ENCODE measurements around the gene TAAR2. TPM values are rescaled to one million over a fixed set of nuclear protein-coding genes. Genes with fewer than 3 reads are reported as not detected.
A peak's percentile ranks its signal among the peaks of the same experiment; 100 is the strongest.
"Not testable (repeated sequence)": the region's sequence is repeated elsewhere in the genome, so short reads cannot be mapped to it uniquely, and the experiment has no call there.

The TAAR2 gene
- total RNA-seq, result not detected in 2 replicates

GRCh38 chr6:132624175-132624574, at the start of gene TAAR2:
Gene TAAR2 (minus strand): TSS chr6:132624275. CDS start chr6:132624275, 0 bp downstream.
- no peak for DNase-seq (ENCODE audit: low read depth in 2 of 2)

GRCh38 chr6:132673376-132674094, 49.5 kb upstream of the TAAR2 start:
- peak in 1 of 2 donors; percentile 19 for DNase-seq (ENCODE audit: low read depth in 2 of 2)

- no peak for DNase-seq (ENCODE audit: low read depth in 2 of 2)
Measured at GRCh38 chr6:132671295-132671694, 47.2 kb upstream of the TAAR2 start.

- DNase-seq (ENCODE audit: low read depth in 2 of 2), result peak; percentile 33 to 59
Measured at GRCh38 chr6:132669690-132670291, 45.7 kb upstream of the TAAR2 start.

GRCh38 chr6:132666118-132666517, 42.0 kb upstream of the TAAR2 start:
- DNase-seq (ENCODE audit: low read depth in 2 of 2), result no peak

- DNase-seq (ENCODE audit: low read depth in 2 of 2), result no peak
Measured at GRCh38 chr6:132664309-132665034, 40.4 kb upstream of the TAAR2 start.

- DNase-seq (ENCODE audit: low read depth in 2 of 2), result no peak
Measured at GRCh38 chr6:132663661-132664060, 39.6 kb upstream of the TAAR2 start.

GRCh38 chr6:132661906-132662305, 37.8 kb upstream of the TAAR2 start:
- DNase-seq (ENCODE audit: low read depth in 2 of 2), result no peak

GRCh38 chr6:132659082-132659481, 35.0 kb upstream of the TAAR2 start, which contains the start of gene TAAR1:
Gene TAAR1 (minus strand): TSS chr6:132659182. CDS start chr6:132646003, 13,179 bp downstream.
- no peak for DNase-seq (ENCODE audit: low read depth in 2 of 2)

GRCh38 chr6:132651062-132651461, 27.0 kb upstream of the TAAR2 start:
- DNase-seq (ENCODE audit: low read depth in 2 of 2), result no peak

GRCh38 chr6:132650429-132650828, 26.4 kb upstream of the TAAR2 start:
- DNase-seq (ENCODE audit: low read depth in 2 of 2), result no peak

- DNase-seq (ENCODE audit: low read depth in 2 of 2), result no peak
Measured at GRCh38 chr6:132648828-132649227, 24.8 kb upstream of the TAAR2 start.

GRCh38 chr6:132648356-132648755, 24.3 kb upstream of the TAAR2 start:
- DNase-seq (ENCODE audit: low read depth in 2 of 2), result no peak

- DNase-seq (ENCODE audit: low read depth in 2 of 2), result no peak
Measured at GRCh38 chr6:132643547-132643946, 19.5 kb upstream of the TAAR2 start.

GRCh38 chr6:132637135-132637534, 13.1 kb upstream of the TAAR2 start:
- DNase-seq (ENCODE audit: low read depth in 2 of 2), result not testable (repeated sequence)

- not testable (repeated sequence) for DNase-seq (ENCODE audit: low read depth in 2 of 2)
Measured at GRCh38 chr6:132635906-132636305, 11.8 kb upstream of the TAAR2 start.

GRCh38 chr6:132635288-132635687, 11.2 kb upstream of the TAAR2 start:
- not testable (repeated sequence) for DNase-seq (ENCODE audit: low read depth in 2 of 2)

GRCh38 chr6:132634796-132635195, 10.7 kb upstream of the TAAR2 start:
- DNase-seq (ENCODE audit: low read depth in 2 of 2), result no peak

- no peak for DNase-seq (ENCODE audit: low read depth in 2 of 2)
Measured at GRCh38 chr6:132633362-132633761, 9.3 kb upstream of the TAAR2 start.

- no peak for DNase-seq (ENCODE audit: low read depth in 2 of 2)
Measured at GRCh38 chr6:132623106-132623845, 799 bp downstream of the TAAR2 start.

- DNase-seq (ENCODE audit: low read depth in 2 of 2), result no peak
Measured at GRCh38 chr6:132616677-132617076, 7.4 kb downstream of the TAAR2 start.

GRCh38 chr6:132614554-132614953, 9.5 kb downstream of the TAAR2 start:
- no peak for DNase-seq (ENCODE audit: low read depth in 2 of 2)

All from lung microvascular endothelial cell (primary cell).